Prostate gland (tissue), 2 donors: Measurements from ENCODE around the gene EXD1. TPM values are rescaled to one million over a fixed set of nuclear protein-coding genes. Genes with fewer than 3 reads are reported as not detected.

Experiments
- DNase-seq: peaks from one replicate; pipeline ENCODE4 v3.0.0-alpha.2; 2019; ENCODE audit warnings: low spot score
- H3K27ac ChIP-seq, 2 donors: fragments of 200-600 bp; sonication (generic); 2 replicates each; pipeline ENCODE4 v1.5.1; 2017 to 2019
- H3K27me3 ChIP-seq: fragments of 200-600 bp; sonication (generic); replicated peaks from 2 replicates; pipeline ENCODE4 v1.5.1; 2019; ENCODE audit not compliant: insufficient read depth
- H3K36me3 ChIP-seq, 2 donors: fragments of 200-600 bp; sonication (generic); 1 replicate in 1 of 2; 2 replicates in 1 of 2; pipeline versions ENCODE4 v1.5.1 to v1.8.1; 2017 to 2019
- H3K4me1 ChIP-seq: fragments of 200-600 bp; sonication (generic); replicated peaks from 2 replicates; pipeline ENCODE4 v1.5.1; 2019
- H3K4me3 ChIP-seq, 2 donors: fragments of 200-600 bp; sonication (generic); 2 replicates each; pipeline ENCODE4 v1.5.1; 2017 to 2019
- H3K9me3 ChIP-seq: fragments of 200-600 bp; sonication (generic); 2 replicates; pipeline ENCODE4 v1.5.1; 2017
- CTCF ChIP-seq, 4 experiments: fragments of 200-600 bp in 2 of 4; fragments of 450-650 bp in 2 of 4; sonication (generic) in 2 of 4; IDR thresholded peaks; 1 replicate in 3 of 4; 2 replicates in 1 of 4; pipeline ENCODE4 v1.5.1; 2016 to 2019; ENCODE audit warnings: antibody characterized with exemption in 4 of 4, mild to moderate bottlenecking in 2 of 4, moderate library complexity in 2 of 4
- POLR2A ChIP-seq: fragments of 450-650 bp; IDR thresholded peaks from one replicate; pipeline ENCODE4 v1.6.1; 2016; ENCODE audit warnings: antibody characterized with exemption, mild to moderate bottlenecking
- POLR2AphosphoS5 ChIP-seq: sonication (generic); formaldehyde crosslinking; IDR thresholded peaks from one replicate; pipeline ENCODE4 v1.6.1; 2017; ENCODE audit warnings: antibody characterized with exemption
- WGBS: methylation state at CpG from one replicate; pipeline ENCODE4 v1.1.5; 2018; 5-methylcytosine and 5-hydroxymethylcytosine counted together
- intact Hi-C: fragments of 100-400 bp; cut with DNase I; formaldehyde crosslinking; loops from one replicate; pipeline ENCODE4 v1.14.2; 2022
- total RNA-seq, 2 donors: library from RNA; depleted of rRNA; stranded (reverse); fragments of >200 nt; gene quantifications; one replicate each; pipeline ENCODE4 v1.1.0, GENCODE V29; 2016

Gene EXD1
- total RNA-seq, result 1 to 10 TPM in 1 of 2 donors, not detected in 1; 5.3 TPM

- peak; percentile 98 for DNase-seq
- Histone ChIP-seq H3K27me3 (no peaks in the 10 kb centered on the region), H3K27ac (peak within 1 kb of the TSS; percentile 85 to 97), H3K4me3 (peak within 1 kb of the TSS; percentile 48 to 88), H3K9me3 (no peaks in the 10 kb centered on the region), H3K36me3 (no peaks in the 10 kb centered on the region), H3K4me1 (no peaks in the 10 kb centered on the region)
- TF ChIP-seq CTCF (IDR thresholded peaks at IDR 0.05) (peak; percentile 59 to 96 (median 91)), POLR2AphosphoS5 (peak; percentile 93), POLR2A (peak; percentile 76)
- under 1% methylated on average over 72 of the region's 72 CpGs for WGBS
- intact Hi-C loops, result loop anchor here (5.0 kb wide), 1 partner anchor 114 kb away; the partner anchor contains the start of gene INO80
Measured at GRCh38 chr15:41230650-41231421, at the start of gene EXD1, which contains the start of gene CHP1. Gene EXD1 (minus strand): TSS chr15:41230757. CDS start chr15:41226575, 4,182 bp downstream. Gene CHP1 (plus strand): TSS chr15:41231268. CDS start chr15:41231383, 115 bp downstream.

- TF ChIP-seq POLR2AphosphoS5, result no peak
- no peak for TF ChIP-seq POLR2A
- TF ChIP-seq CTCF (IDR thresholded peaks at IDR 0.05), result no peak
- Histone ChIP-seq H3K9me3 (no peaks in the 10 kb centered on the region), H3K4me1 (no peaks in the 10 kb centered on the region), H3K36me3 (no peaks in the 10 kb centered on the region), H3K27me3 (no peaks in the 10 kb centered on the region), H3K27ac (no peak overlapping the region), H3K4me3 (no peak overlapping the region)
- no peak for DNase-seq
- 85% methylated on average over 1 of the region's 1 CpG for WGBS
- intact Hi-C loops, result no loop called here
Measured at GRCh38 chr15:41279535-41280283, 49.2 kb upstream of the EXD1 start.

GRCh38 chr15:41278319-41278718 is 47.8 kb upstream of the EXD1 start:
- no peak for DNase-seq
- 94% methylated on average over 3 of the region's 3 CpGs for WGBS
- H3K4me1 ChIP-seq, result no peaks in the 10 kb centered on the region
- H3K27me3 ChIP-seq, result no peaks in the 10 kb centered on the region
- intact Hi-C loops, result no loop called here
- H3K9me3 ChIP-seq, result no peaks in the 10 kb centered on the region
- H3K36me3 ChIP-seq, result no peaks in the 10 kb centered on the region
- no peak overlapping the region for H3K27ac ChIP-seq
- TF ChIP-seq POLR2AphosphoS5 (no peak), CTCF (IDR thresholded peaks at IDR 0.05) (no peak), POLR2A (no peak)
- no peak overlapping the region for H3K4me3 ChIP-seq

GRCh38 chr15:41276831-41277230 is 46.3 kb upstream of the EXD1 start:
- H3K4me3 ChIP-seq, result no peak overlapping the region
- no peak overlapping the region for H3K27ac ChIP-seq
- DNase-seq, result no peak
- H3K27me3 ChIP-seq, result no peaks in the 10 kb centered on the region
- intact Hi-C loops, result no loop called here
- H3K4me1 ChIP-seq, result no peaks in the 10 kb centered on the region
- no peak for TF ChIP-seq POLR2A
- no peak for TF ChIP-seq CTCF (IDR thresholded peaks at IDR 0.05)
- TF ChIP-seq POLR2AphosphoS5, result no peak
- H3K36me3 ChIP-seq, result no peaks in the 10 kb centered on the region
- no peaks in the 10 kb centered on the region for H3K9me3 ChIP-seq
